ENCODE results near the gene TENM4.

TENM4 gene

DNA sequence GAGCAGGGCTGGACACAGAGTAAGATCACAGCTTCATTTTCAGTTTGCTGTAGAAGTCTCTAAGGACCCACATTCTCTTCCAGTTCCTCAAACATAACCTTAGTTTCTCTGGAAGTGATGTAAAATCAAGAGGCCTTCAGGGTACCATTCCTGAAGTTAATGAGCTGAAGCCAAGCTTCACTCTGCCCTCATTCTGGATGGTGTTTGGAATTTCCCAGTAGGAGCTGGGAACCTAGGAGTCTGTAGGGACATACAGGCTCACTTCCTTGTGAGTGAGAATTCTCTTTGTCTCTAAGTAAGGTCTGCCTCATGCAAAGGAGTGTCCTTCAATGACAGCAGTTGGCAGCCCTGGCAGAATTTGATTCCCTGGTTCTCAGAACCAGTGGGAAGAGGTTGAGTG is 723.8 kb downstream of the TENM4 start (continued):
- TF ChIP-seq WT1 (tag by site-specific recombination; IDR thresholded peaks at IDR 0.05) (no peak), ZNF791 (tag by site-specific recombination; IDR thresholded peaks at IDR 0.05) (no peak), ZNF121 (tag by site-specific recombination; IDR thresholded peaks at IDR 0.05) (no peak)

DNA sequence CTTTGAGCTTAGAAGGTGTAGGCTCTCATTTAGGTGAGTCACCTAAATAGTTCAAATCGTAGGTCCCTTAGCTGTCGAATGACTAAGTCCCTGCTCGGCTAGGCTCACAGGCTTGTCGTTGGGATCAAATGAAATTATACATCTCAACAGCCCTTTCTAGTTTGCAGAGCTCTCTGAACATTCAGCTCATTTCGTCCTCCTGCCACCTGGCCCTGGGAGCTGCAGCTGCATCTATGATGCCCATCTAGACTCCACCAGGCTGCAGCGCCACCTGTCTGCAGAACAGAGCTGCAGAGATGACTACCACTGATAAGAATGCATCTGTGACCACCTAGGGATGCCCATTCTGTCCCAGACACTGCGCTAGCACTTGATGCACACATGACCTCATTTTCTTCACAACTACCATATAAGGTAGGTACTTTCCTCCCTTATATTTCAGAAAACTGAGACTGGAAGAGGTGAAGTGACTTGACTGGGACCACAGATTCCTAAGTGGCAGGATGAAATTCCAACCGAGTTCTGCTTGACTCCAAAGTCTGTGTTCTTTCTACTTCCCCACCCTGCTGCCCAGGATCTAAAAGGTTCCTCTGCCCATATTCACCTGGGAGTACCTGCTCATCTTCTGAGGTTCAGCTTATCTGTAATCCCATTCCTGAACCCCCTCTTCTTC is 725.1 kb downstream of the TENM4 start:
- ChIA-PET POLR2A (interaction anchor here (1.4 kb wide), 1 partner anchor 70 kb away, joined by 3 read pairs; no protein-coding TSS in a partner anchor), CTCF (interaction anchor here (0.6 to 5.3 kb wide), 40 partner anchors 9 to 781 kb away, joined by 3 to 108 read pairs (median 4); no protein-coding TSS in a partner anchor)
- Histone ChIP-seq H3K4me3 (ENCODE audit: low read depth, low read length) (no peak overlapping the region), H3K27ac (ENCODE audit: extremely low read depth, low read depth, low read length) (no peak overlapping the region), H3K9me3 (ENCODE audit: control insufficient read depth, insufficient read depth, low read depth, low read length) (no peaks in the 10 kb centered on the region), H3K4me1 (ENCODE audit: control insufficient read depth, insufficient read depth, low read length) (no peaks in the 10 kb centered on the region), H3K36me3 (ENCODE audit: control insufficient read depth in 2 of 2, insufficient read depth in 1 of 2, low read length in 2 of 2) (no peaks in the 10 kb centered on the region)
- no peak for TF ChIP-seq ZNF768 (tag by site-specific recombination; IDR thresholded peaks at IDR 0.05)
- no peak for TF ChIP-seq KLF8 (tag by site-specific recombination; IDR thresholded peaks at IDR 0.05)
- TF ChIP-seq ZNF549 (tag by site-specific recombination; IDR thresholded peaks at IDR 0.05) = no peak
- TF ChIP-seq, protein P1, sequence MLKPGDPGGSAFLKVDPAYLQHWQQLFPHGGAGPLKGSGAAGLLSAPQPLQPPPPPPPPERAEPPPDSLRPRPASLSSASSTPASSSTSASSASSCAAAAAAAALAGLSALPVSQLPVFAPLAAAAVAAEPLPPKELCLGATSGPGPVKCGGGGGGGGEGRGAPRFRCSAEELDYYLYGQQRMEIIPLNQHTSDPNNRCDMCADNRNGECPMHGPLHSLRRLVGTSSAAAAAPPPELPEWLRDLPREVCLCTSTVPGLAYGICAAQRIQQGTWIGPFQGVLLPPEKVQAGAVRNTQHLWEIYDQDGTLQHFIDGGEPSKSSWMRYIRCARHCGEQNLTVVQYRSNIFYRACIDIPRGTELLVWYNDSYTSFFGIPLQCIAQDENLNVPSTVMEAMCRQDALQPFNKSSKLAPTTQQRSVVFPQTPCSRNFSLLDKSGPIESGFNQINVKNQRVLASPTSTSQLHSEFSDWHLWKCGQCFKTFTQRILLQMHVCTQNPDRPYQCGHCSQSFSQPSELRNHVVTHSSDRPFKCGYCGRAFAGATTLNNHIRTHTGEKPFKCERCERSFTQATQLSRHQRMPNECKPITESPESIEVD (tag by site-specific recombination; IDR thresholded peaks at IDR 0.05) = no peak
- TF ChIP-seq ZNF423 (tag by site-specific recombination; IDR thresholded peaks at IDR 0.05) = no peak
- peak; percentile 83 for TF ChIP-seq ZNF660 (tag by site-specific recombination; IDR thresholded peaks at IDR 0.05)
- 0 out of 2 replicates have a peak, but pooled peaks have one; percentile 31 for TF ChIP-seq ZNF24 (tag by site-specific recombination; IDR thresholded peaks at IDR 0.05)
- no peak for TF ChIP-seq ZNF530 (tag by site-specific recombination; IDR thresholded peaks at IDR 0.05; ENCODE audit: low read depth)
- TF ChIP-seq ZNF585B (tag by site-specific recombination; IDR thresholded peaks at IDR 0.05) = peak; percentile 41; the same call in 1 of the 2 replicates
- TF ChIP-seq ZEB2 (tag by site-specific recombination; IDR thresholded peaks at IDR 0.05) = peak; percentile 53; the same call in 1 of the 2 replicates
- TF ChIP-seq ZNF202 (tag by site-specific recombination; IDR thresholded peaks at IDR 0.05; ENCODE audit: borderline replicate concordance) = no peak
- no peak for TF ChIP-seq ZFP69B (tag by site-specific recombination; IDR thresholded peaks at IDR 0.05)
- no peak for TF ChIP-seq ZNF544 (tag by site-specific recombination; IDR thresholded peaks at IDR 0.05)
- no peak for TF ChIP-seq ZNF274 (IDR thresholded peaks at IDR 0.05; ENCODE audit: low read length)
- TF ChIP-seq ZNF274 (tag by site-specific recombination; IDR thresholded peaks at IDR 0.05; ENCODE audit: borderline replicate concordance) = no peak
- TF ChIP-seq ZNF324 (tag by site-specific recombination; IDR thresholded peaks at IDR 0.05) = no peak
- peak; percentile 80 for TF ChIP-seq ZBTB21 (tag by site-specific recombination; IDR thresholded peaks at IDR 0.05)
- TF ChIP-seq ZBTB8A (tag by site-specific recombination; IDR thresholded peaks at IDR 0.05) = no peak
- no peak for TF ChIP-seq ZNF571 (tag by site-specific recombination; IDR thresholded peaks at IDR 0.05)
- peak; percentile 67 for TF ChIP-seq ZNF629 (tag by site-specific recombination; IDR thresholded peaks at IDR 0.05)
- no peak for TF ChIP-seq GFI1B (tag by site-specific recombination; IDR thresholded peaks at IDR 0.05)
- TF ChIP-seq, protein P2, sequence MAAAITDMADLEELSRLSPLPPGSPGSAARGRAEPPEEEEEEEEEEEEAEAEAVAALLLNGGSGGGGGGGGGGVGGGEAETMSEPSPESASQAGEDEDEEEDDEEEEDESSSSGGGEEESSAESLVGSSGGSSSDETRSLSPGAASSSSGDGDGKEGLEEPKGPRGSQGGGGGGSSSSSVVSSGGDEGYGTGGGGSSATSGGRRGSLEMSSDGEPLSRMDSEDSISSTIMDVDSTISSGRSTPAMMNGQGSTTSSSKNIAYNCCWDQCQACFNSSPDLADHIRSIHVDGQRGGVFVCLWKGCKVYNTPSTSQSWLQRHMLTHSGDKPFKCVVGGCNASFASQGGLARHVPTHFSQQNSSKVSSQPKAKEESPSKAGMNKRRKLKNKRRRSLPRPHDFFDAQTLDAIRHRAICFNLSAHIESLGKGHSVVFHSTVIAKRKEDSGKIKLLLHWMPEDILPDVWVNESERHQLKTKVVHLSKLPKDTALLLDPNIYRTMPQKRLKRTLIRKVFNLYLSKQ (tag by site-specific recombination; IDR thresholded peaks at IDR 0.05; ENCODE audit: borderline replicate concordance) = no peak
- peak; percentile 66 for TF ChIP-seq ZBTB17 (tag by site-specific recombination; IDR thresholded peaks at IDR 0.05)
- TF ChIP-seq EGR2 (tag by site-specific recombination; IDR thresholded peaks at IDR 0.05; ENCODE audit: low read depth) = no peak
- no peak for TF ChIP-seq ZSCAN23 (tag by site-specific recombination; IDR thresholded peaks at IDR 0.05)
- peak; percentile 30; the same call in 1 of the 2 replicates for TF ChIP-seq TRIM28 (IDR thresholded peaks at IDR 0.05; ENCODE audit: borderline replicate concordance, low read length)
- 0 out of 2 replicates have a peak, but pooled peaks have one; percentile 49 for TF ChIP-seq SCRT1 (tag by site-specific recombination; IDR thresholded peaks at IDR 0.05; ENCODE audit: borderline replicate concordance)
- TF ChIP-seq ZNF10 (tag by site-specific recombination; IDR thresholded peaks at IDR 0.05) = peak; percentile 32; the same call in 1 of the 2 replicates
- TF ChIP-seq SP7 (tag by site-specific recombination; IDR thresholded peaks at IDR 0.05) = 0 out of 2 replicates have a peak, but pooled peaks have one; percentile 49
- TF ChIP-seq, protein P3, sequence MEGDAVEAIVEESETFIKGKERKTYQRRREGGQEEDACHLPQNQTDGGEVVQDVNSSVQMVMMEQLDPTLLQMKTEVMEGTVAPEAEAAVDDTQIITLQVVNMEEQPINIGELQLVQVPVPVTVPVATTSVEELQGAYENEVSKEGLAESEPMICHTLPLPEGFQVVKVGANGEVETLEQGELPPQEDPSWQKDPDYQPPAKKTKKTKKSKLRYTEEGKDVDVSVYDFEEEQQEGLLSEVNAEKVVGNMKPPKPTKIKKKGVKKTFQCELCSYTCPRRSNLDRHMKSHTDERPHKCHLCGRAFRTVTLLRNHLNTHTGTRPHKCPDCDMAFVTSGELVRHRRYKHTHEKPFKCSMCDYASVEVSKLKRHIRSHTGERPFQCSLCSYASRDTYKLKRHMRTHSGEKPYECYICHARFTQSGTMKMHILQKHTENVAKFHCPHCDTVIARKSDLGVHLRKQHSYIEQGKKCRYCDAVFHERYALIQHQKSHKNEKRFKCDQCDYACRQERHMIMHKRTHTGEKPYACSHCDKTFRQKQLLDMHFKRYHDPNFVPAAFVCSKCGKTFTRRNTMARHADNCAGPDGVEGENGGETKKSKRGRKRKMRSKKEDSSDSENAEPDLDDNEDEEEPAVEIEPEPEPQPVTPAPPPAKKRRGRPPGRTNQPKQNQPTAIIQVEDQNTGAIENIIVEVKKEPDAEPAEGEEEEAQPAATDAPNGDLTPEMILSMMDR (tag by site-specific recombination; IDR thresholded peaks at IDR 0.05) = peak; percentile 69
- no peak for TF ChIP-seq ZNF433 (tag by site-specific recombination; IDR thresholded peaks at IDR 0.05; ENCODE audit: low read depth)
- no peak for TF ChIP-seq ZNF112 (tag by site-specific recombination; IDR thresholded peaks at IDR 0.05)
